Measurements from ENCODE around the gene PLK5. TPM values are rescaled to one million over a fixed set of nuclear protein-coding genes. Genes with fewer than 3 reads are reported as not detected.
"Not testable (repeated sequence)": the region's sequence is repeated elsewhere in the genome, so short reads cannot be mapped to it uniquely, and the experiment has no call there.

PLK5 gene
- total RNA-seq, 1 donor from 2014 or later: 0.12 TPM

- TF ChIP-seq, protein P1, sequence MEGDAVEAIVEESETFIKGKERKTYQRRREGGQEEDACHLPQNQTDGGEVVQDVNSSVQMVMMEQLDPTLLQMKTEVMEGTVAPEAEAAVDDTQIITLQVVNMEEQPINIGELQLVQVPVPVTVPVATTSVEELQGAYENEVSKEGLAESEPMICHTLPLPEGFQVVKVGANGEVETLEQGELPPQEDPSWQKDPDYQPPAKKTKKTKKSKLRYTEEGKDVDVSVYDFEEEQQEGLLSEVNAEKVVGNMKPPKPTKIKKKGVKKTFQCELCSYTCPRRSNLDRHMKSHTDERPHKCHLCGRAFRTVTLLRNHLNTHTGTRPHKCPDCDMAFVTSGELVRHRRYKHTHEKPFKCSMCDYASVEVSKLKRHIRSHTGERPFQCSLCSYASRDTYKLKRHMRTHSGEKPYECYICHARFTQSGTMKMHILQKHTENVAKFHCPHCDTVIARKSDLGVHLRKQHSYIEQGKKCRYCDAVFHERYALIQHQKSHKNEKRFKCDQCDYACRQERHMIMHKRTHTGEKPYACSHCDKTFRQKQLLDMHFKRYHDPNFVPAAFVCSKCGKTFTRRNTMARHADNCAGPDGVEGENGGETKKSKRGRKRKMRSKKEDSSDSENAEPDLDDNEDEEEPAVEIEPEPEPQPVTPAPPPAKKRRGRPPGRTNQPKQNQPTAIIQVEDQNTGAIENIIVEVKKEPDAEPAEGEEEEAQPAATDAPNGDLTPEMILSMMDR (IDR thresholded peaks at IDR 0.05): no peak
- Mint-ChIP-seq H3K27me3 (ENCODE audit: low read depth) (peaks cover 4% of the 10 kb centered on the region), H3K9me3 (ENCODE audit: low read depth) (no peaks in the 10 kb centered on the region), H3K4me1 (ENCODE audit: low read depth) (peaks cover 10% of the 10 kb centered on the region), H3K27ac (ENCODE audit: unreplicated experiment) (no peak overlapping the region), H3K36me3 (ENCODE audit: low read depth) (no peaks in the 10 kb centered on the region), H3K4me3 (ENCODE audit: unreplicated experiment) (no peak overlapping the region)
- DNase-seq (ENCODE audit: low spot score): no peak
Observed at GRCh38 chr19:1514986-1515721, 8.7 kb upstream of the PLK5 start.

DNA sequence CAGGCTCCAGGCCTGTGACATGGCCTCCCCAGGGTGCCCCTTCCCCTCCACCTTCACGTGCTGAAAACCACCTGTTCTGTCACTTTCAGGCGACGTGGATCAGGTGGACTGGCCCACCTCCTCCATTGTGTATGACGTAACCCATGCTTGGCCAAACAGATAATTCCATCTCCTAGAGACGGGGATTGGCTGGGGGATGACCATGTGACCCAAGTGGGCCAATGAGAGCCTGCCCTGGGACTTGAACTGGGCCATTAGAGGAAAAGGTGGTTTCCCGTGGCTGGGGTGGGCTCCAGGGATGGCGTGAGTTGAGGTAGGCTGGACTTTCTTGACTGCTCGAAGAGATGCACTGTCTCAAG is 7.5 kb upstream of the PLK5 start:
- peaks cover 7% of the 10 kb centered on the region for H3K4me1 Mint-ChIP-seq (ENCODE audit: low read depth)
- H3K27me3 Mint-ChIP-seq (ENCODE audit: low read depth): peaks cover 4% of the 10 kb centered on the region
- no peaks in the 10 kb centered on the region for H3K36me3 Mint-ChIP-seq (ENCODE audit: low read depth)
- no peak for DNase-seq (ENCODE audit: low spot score)
- H3K4me3 Mint-ChIP-seq (ENCODE audit: unreplicated experiment): no peak overlapping the region
- no peak overlapping the region for H3K27ac Mint-ChIP-seq (ENCODE audit: unreplicated experiment)
- no peaks in the 10 kb centered on the region for H3K9me3 Mint-ChIP-seq (ENCODE audit: low read depth)
- TF ChIP-seq, protein P1 (IDR thresholded peaks at IDR 0.05): no peak

DNA sequence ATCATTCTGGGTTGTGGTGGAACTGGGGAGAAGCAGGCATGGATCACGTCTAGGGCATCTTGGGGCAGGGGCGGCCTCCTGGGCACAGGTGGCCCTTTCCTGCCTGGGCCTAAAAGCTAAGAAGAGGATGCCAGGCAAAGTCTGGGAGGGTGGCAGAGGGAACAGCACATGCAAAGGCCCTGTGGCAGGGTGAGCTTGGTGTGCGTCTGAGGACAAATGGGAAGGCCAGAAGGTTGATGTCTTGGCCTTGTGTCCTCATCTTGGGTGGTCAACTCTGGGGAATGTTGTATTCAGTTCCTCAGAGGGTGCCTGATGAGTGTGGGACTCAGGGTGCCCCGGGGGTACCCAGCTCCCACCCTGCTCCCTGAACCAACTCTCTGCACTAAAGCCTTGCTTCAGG is 5.4 kb upstream of the PLK5 start:
- Mint-ChIP-seq H3K27ac (ENCODE audit: unreplicated experiment) (no peak overlapping the region), H3K4me1 (ENCODE audit: low read depth) (no peaks in the 10 kb centered on the region), H3K36me3 (ENCODE audit: low read depth) (no peaks in the 10 kb centered on the region), H3K4me3 (ENCODE audit: unreplicated experiment) (no peak overlapping the region), H3K27me3 (ENCODE audit: low read depth) (peaks cover 10% of the 10 kb centered on the region), H3K9me3 (ENCODE audit: low read depth) (no peaks in the 10 kb centered on the region)
- DNase-seq (ENCODE audit: low spot score): no peak
- TF ChIP-seq, protein P1 (IDR thresholded peaks at IDR 0.05): no peak

GRCh38 chr19:1519802-1520201 is 4.1 kb upstream of the PLK5 start:
- not testable (repeated sequence) for H3K36me3 Mint-ChIP-seq (ENCODE audit: low read depth); H3K4me3 Mint-ChIP-seq (ENCODE audit: unreplicated experiment); H3K9me3 Mint-ChIP-seq (ENCODE audit: low read depth); H3K27ac Mint-ChIP-seq (ENCODE audit: unreplicated experiment); H3K4me1 Mint-ChIP-seq (ENCODE audit: low read depth); DNase-seq (ENCODE audit: low spot score)
- H3K27me3 Mint-ChIP-seq (ENCODE audit: low read depth): peaks cover 16% of the 10 kb centered on the region

DNA sequence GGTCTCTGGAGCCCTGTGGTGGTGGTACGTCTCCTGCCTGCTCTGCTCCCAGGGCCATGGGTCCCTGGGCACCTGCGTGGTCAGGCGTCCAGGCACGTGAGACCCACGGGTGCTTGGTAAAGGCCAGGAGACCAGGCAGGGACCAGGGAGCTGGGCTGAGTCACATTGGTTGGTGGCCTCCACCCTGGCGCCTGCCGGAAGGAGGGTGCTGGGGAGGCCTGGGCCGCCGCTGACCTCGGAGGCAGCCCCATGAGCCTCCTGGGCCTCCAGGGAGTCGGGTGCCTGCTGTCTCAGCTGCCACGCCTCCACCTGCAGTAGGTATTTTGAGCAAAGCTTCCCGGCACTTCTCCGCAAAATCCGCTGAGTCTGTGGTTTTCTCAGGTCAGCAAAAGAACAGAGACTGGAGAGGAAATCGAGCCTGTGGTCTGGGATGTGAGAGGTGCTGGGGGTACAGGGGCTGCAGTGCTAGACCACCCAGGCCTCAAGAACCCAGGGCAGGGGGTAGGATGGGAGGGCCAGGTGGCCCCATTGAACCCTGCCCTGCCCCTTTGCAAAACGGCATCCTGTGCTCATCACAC is 3.6 kb upstream of the PLK5 start:
- Mint-ChIP-seq H3K27me3 (ENCODE audit: low read depth) (peaks cover 20% of the 10 kb centered on the region), H3K4me3 (ENCODE audit: unreplicated experiment) (no peak overlapping the region), H3K27ac (ENCODE audit: unreplicated experiment) (no peak overlapping the region), H3K9me3 (ENCODE audit: low read depth) (no peaks in the 10 kb centered on the region), H3K4me1 (ENCODE audit: low read depth) (peaks cover 5% of the 10 kb centered on the region), H3K36me3 (ENCODE audit: low read depth) (no peaks in the 10 kb centered on the region)
- TF ChIP-seq, protein P1 (IDR thresholded peaks at IDR 0.05): no peak
- DNase-seq (ENCODE audit: low spot score): no peak

- Mint-ChIP-seq H3K36me3 (ENCODE audit: low read depth) (no peaks in the 10 kb centered on the region), H3K27me3 (ENCODE audit: low read depth) (peaks cover 25% of the 10 kb centered on the region), H3K4me1 (ENCODE audit: low read depth) (peaks cover 5% of the 10 kb centered on the region), H3K27ac (ENCODE audit: unreplicated experiment) (no peak overlapping the region), H3K4me3 (ENCODE audit: unreplicated experiment) (no peak overlapping the region), H3K9me3 (ENCODE audit: low read depth) (no peaks in the 10 kb centered on the region)
- TF ChIP-seq, protein P1 (IDR thresholded peaks at IDR 0.05): no peak
- no peak for DNase-seq (ENCODE audit: low spot score)
Observed at GRCh38 chr19:1521636-1522035, 2.2 kb upstream of the PLK5 start.

Measured in chondrocyte (in vitro differentiated cells).